NCI-H2196 treated with DMSO at 0.1 percent for 48 hours (cell line): Measurements from ENCODE around the gene POLR1A.
"Not testable (repeated sequence)": the region's sequence is repeated elsewhere in the genome, so short reads cannot be mapped to it uniquely, and the experiment has no call there.

Source experiments
- DNase-seq: peaks from one replicate; lab custom pipeline; 2025; ENCODE audit not compliant: unreplicated experiment; lab: John Stamatoyannopoulos, UW

Gene POLR1A

DNA sequence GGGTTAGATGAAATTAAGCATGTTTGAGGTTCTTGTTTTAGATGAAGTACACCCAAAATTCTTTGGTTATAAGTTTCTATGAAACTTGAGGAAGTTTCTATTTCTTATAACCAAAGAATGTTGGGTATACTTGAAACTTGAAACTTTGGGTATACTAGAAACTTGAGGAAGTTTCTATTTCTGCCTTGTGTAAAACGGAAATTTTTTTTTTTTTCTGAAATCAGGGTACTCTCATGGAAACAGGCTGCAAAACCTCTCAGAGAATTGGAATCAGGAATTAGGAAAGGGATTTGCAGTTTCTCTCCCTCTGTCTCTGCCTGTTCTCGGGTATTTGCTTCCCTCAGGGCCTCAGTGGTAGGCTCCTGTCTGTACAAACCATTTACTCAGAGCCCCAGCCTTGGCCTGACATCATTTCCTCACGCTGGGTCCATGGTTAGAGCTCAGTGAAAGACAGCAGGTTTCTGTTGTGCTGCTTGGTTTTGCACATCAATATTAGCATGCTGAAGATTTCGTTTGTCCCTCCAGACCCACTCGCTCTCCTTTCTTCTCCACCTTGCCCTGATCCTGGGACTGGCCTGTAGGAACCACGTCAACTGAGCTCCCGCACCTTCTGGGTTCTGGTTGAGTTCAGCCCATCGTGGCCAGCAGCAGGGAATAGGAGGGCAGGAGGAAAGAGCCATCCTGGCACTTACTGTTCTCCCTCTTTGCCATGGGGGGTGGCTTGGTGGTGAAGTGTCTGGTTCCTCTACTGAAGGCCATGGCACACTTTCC is 106.4 kb downstream of the POLR1A start:
- no peak for DNase-seq

DNA sequence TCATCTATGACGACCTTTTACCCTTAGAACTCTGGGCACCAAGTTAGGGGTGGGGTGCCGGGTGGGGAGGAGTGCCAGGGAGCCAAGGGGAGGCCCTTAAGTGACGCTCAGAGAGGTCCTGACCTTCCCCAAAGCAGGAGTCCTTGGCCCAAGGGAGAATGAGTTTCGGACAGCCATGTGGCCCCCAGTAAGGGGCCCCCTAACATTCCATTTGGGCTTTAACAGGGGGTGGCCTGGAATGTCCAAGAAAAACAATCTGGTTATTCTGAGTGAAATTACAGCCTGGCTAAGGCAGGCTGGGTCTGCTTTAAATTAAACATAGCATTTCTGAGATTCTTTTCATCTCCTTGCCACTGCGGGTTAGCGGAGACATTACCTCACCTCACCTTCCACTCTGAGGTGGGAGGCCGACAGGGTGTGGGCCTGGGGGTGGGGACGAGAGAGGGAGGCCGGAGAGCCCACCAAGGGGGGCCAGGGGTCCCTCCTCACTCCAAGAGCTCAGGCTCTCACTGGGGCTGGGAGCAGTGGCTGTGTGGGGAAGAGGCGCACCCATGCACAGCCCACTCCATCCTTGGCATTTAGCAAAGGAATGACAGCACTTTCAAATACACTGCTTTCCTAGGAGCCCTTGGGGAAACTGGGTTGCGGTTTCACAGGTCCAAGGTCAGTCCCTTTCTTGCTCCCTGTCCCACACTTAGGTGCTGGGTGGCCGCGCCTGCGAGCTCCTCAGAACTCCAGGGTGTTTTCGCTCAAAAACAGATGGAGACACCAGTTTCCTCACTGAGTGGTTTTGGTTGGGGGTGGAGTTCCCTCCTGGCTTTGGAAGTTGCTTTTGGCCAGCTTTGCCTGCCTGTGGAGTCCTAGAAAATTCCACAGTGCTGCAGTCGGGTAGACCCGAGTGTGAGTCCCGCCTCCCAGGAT is 107.4 kb downstream of the POLR1A start:
- no peak for DNase-seq

- no peak for DNase-seq
Measured at GRCh38 chr2:85997017-85997970, 108.4 kb downstream of the POLR1A start.

- DNase-seq = no peak
Measured at GRCh38 chr2:85996591-85996990, 109.1 kb downstream of the POLR1A start.

DNA sequence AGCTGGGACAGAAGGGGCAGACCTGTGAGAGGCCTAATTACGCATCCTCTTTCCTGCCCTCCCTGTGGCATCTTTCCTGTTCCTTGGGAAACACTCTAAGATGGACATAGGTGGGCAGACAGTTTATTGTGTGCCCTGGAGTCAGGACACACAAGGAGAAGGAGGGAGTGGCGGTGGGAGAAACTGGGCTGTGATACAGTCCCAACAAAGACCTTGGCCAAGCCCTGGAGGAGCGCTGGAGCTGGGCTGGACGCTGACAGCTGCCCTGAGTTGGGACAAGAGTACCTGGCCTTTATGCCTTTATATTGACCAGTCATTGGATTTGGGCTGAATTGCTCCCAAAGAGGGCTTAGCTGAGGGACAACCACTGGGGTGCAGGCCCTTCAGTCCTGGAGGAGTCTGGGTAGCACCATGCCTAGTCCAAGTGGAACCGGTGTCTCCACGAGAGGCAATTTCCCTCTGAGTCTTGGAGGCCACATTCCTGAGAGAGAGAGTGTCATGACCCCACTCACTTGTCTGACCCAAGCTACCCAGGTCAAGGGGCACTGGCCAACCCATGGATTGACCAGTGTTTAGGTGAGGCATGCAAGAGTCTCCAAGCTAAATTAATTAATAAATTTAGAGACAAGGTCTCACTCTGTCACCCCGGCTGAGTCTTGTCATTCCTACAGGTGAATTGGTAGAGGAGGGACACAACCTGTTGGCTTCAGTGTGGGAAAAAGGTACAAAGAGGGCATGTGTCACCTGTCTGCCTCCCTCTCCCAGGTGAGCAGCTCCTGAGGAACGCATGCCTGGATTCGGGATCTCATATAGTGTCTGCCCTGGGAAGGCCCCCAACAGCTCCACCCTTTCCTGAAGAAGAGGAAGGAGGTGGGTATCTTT is 109.8 kb downstream of the POLR1A start:
- DNase-seq = no peak

DNA sequence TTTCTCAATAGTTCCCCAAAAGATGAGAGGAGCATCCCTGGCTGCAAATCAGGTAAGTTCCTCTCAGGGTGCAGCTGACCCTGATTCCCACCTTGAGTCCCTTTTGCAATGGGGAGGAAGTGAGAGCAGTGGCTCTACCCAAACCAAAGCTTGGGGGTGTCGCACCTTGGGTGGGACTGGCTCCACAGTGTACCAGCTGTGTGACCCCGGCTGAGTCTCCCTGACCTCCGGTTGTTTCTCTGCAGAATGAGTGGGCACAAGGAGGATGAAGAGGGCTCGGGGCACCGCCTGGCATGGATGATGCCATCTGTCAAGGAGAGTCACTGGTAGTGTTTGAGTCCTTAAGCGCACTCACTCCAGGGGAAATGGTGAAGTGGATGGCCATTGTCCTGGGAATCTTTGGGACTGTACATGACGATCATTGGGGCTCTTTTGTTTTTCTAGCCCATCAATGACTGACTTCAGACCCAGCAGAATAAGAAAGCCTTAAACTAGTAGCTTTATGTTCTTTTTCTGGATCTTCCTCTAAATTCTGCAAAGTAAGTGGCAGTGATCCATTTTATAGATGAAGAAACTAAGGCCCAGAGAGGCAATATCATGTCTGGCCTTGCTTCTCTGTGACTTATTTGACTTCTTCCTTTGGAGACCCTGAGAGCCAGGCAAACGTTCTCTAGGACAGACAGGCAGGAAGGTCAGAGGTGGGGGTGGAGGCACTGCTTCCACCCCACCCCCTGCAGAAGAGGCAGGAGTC is 110.6 kb downstream of the POLR1A start:
- no peak for DNase-seq

DNA sequence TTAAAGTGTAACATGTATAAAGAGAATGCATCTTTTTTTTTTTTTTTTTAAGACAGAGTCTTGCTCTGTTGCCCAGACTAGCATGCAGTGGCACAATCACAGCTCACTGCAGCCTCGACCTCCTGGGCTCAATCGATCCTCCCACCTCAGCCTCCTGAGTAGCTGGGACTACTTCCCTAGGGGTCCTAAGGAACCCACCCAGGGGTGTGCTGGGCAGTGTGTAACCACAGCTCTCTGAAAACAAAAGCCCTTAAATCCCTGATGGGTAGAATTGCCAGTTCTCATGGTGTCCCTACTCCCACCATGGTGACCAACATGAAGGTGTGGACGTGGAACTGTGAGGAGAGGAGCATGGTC is 111.3 kb downstream of the POLR1A start:
- no peak for DNase-seq

DNA sequence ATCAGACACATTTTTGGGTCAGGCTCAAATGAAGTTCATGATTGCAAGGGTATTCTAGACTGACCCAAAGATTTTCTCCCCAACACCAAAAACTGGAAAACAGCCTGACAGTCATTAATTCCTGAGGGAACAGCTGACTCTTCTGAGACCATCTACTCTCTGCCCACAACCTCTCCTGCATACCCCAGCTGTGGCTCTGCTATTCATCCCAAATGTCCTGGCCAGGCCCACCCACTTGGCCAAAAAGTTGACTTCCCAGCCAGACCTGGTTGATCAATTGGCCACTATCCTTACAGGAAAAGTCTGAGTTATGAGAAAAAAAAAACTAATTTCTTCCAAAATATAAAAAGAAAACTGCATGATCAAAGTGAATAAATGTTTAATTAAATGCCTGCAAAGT is 113.1 kb downstream of the POLR1A start:
- no peak for DNase-seq

- not testable (repeated sequence) for DNase-seq
Measured at GRCh38 chr2:85992053-85992452, 113.6 kb downstream of the POLR1A start.

- DNase-seq = no peak
Measured at GRCh38 chr2:85990084-85990483, 115.6 kb downstream of the POLR1A start.

GRCh38 chr2:85989288-85989865 is 116.3 kb downstream of the POLR1A start:
- DNase-seq = no peak

DNA sequence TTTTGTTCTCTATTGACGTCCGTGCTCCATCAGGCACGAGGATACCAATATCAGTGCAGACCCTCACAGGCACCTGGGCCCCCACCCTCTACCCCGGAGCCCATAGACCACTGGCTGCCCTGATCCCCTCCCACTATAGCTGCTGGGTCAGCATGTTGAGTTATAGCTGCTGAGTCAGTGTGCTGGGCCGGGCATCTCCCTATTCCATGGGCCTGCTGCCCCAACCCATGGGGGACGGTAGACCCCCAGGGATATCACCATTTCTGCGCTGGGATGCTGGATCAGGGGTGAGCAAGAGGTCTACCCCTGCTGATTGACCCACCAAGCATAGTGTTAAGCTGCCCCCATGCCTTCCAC is 116.8 kb downstream of the POLR1A start:
- no peak for DNase-seq

DNA sequence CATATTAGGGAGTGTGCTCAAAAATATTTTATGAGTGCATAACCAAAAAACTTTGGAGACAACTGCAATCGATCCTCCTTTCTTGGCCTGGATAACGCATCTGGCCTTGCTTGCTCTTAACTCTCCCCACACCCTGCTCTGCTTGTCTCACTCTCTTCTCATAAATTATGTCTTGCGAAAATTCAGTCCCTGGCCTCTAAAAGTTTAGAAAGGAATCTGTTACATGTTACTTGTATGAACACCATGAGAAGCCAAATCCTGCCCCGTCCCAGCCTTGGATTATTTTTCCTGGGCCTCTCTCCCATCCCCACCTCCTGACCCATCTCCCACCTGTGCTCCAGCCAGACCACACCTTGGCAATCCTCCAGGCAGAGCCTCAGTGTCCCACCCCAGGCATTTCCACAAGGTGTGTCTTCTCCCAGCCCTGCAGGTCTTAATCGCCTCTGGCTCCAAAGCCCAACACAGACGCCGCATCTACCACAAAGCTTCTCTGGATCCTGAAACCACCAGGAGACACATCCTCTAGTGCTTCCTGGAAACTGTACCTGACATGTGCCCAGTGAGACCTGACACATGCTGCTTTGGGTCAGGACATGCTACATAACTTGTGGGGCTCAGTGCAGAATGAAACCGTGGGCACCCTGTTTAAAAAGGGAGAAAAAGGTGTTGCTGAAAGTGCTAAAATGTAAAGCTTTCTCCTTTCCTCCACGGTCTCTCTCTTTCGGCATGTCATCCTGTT is 117.3 kb downstream of the POLR1A start:
- no peak for DNase-seq

- no peak for DNase-seq
Measured at GRCh38 chr2:85987266-85988174, 118.2 kb downstream of the POLR1A start.

DNA sequence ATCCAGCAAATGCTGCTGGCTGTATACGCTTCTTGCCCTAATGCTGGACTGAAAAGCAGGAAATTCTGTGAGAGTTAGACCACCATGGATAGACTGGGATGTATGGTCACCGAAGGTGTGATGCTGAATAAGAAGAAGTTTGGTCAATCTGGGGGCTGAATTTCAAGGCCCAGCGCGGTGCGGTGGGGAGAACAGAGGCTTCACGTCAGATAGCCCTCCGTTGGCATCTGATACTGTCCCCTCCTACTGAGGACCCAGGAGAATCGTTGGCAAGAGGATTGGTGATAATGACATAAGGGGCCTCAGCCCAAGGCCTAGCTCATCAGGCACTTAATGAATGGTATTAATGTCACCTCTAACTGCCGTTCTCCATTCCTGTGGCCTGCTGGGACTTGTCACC is 119.6 kb downstream of the POLR1A start:
- DNase-seq = no peak

DNA sequence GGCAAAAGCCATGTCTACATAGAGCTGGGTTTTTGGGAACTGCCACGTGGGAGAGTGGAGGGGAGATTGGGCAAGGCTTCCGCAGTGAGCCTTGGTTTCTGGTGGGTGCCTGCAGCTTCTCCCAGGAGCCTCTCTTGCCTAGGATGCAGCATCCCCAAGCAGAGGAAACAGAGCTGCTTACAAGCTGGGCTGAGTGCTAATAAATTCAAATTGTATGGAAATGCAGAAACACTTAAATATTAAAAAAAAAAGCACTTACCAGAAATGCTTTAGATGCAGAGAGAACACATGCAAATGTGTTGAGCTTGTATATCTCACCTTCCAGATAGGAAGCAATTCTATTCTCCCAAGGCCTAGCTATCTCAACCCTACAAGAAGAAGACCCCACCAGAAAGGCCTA is 120.9 kb downstream of the POLR1A start:
- DNase-seq = no peak

GRCh38 chr2:85983766-85984165 is 121.9 kb downstream of the POLR1A start:
- no peak for DNase-seq
